Measurements from ENCODE around the gene MTFMT. TPM values are rescaled to one million over a fixed set of nuclear protein-coding genes. Genes with fewer than 3 reads are reported as not detected.

The MTFMT gene
- total and polyA plus RNA-seq, 2 of the 13 experiments (the other 11 are each of a cell fraction or from before 2014, with no cell fraction given), result 9.9 to 23.2 TPM

GRCh38 chr15:64990168-64990470 is 39.3 kb downstream of the MTFMT start:
- Histone ChIP-seq H3K4me1 (ENCODE audit: insufficient read depth, low read length) (peaks cover 49% of the 10 kb centered on the region), H3K4me2 (ENCODE audit: low read depth, low read length) (peak overlapping the region; percentile 94), H3K9me3 (ENCODE audit: low read length) (no peaks in the 10 kb centered on the region), H3K9ac (ENCODE audit: insufficient read depth, low read depth, low read length) (peak overlapping the region; percentile 65), H3K27me3 (ENCODE audit: control insufficient read depth in 1 of 2, insufficient read depth in 2 of 2, low read length in 2 of 2) (no peaks in the 10 kb centered on the region; a peak in 1 of 5 replicates), H3K27ac (ENCODE audit: extremely low read length, insufficient read depth, low read length) (peak overlapping the region; percentile 7), H3K4me3 (replicated peaks in 1 of 3; ENCODE audit: insufficient read depth in 1 of 3, low read depth in 2 of 3, low read length in 3 of 3) (peak overlapping the region; percentile 60 to 100 (median 65)), H2AFZ (ENCODE audit: low read length) (peak overlapping the region; percentile 80), H4K20me1 (ENCODE audit: insufficient read depth, low read length) (no peaks in the 10 kb centered on the region), H3K79me2 (ENCODE audit: insufficient read depth, low read length) (peaks cover 10% of the 10 kb centered on the region), H3K36me3 (replicated peaks in 1 of 2; ENCODE audit: control insufficient read depth in 1 of 2, insufficient read depth in 2 of 2, low read length in 2 of 2) (no peaks in the 10 kb centered on the region)
- in situ Hi-C loops (cut with HindIII; ENCODE audit: extremely low pct_ligation_motif_present, low pct_unique_long_range_greater_than_20kb), result no loop called here
- BruUV-seq (replicated peaks), result no TSS peak
- no peak for ATAC-seq
- intact Hi-C loops (cut with micrococcal nuclease; ENCODE audit: unreplicated experiment), result loop anchor here (5.0 kb wide), 1 partner anchor 62 kb away; no protein-coding TSS in a partner anchor
- CTCF ChIA-PET (ENCODE audit: low intra/inter-chr PET ratio, low total read pairs), result no interaction called here
- TF ChIP-seq POLR2AphosphoS2 (IDR thresholded peaks at IDR 0.05; ENCODE audit: low read depth, low read length) (no peak), ZNF543 (CRISPR knock-in tag; IDR thresholded peaks at IDR 0.05) (0 out of 2 replicates have a peak, but pooled peaks have one; percentile 4), ATF7 (IDR thresholded peaks at IDR 0.05) (no peak), ATF7 (CRISPR knock-in tag; IDR thresholded peaks at IDR 0.05) (no peak), ZNF570 (CRISPR knock-in tag; IDR thresholded peaks at IDR 0.05; ENCODE audit: borderline replicate concordance) (no peak), ZNF644 (CRISPR knock-in tag; IDR thresholded peaks at IDR 0.05; ENCODE audit: low read depth) (no peak)
- DNase-seq (ENCODE audit: low spot score), result no peak
- POLR2A ChIA-PET, result interaction anchor here (1.0 to 2.0 kb wide), 3 partner anchors 10 to 315 kb away, joined by 3 to 6 read pairs (median 3); partner anchors contain the start of genes CLPX and RNU5B-1
- 2% methylated on average over 9 of the region's 9 CpGs for WGBS (ENCODE audit: low lambda C conversion rate)
- no peak for FAIRE-seq

GRCh38 chr15:64989416-64990167 is 39.8 kb downstream of the MTFMT start, which contains the start of gene SPG21:
Gene SPG21 (minus strand): TSS chr15:64989914. CDS start chr15:64983569, 6,345 bp downstream.
- in situ Hi-C loops (cut with HindIII; ENCODE audit: extremely low pct_ligation_motif_present, low pct_unique_long_range_greater_than_20kb), result no loop called here
- H3K4me3 ChIP-seq (replicated peaks in 1 of 3; ENCODE audit: insufficient read depth in 1 of 3, low read depth in 2 of 3, low read length in 3 of 3), result peak within 1 kb of the TSS; percentile 60 to 100 (median 84)
- H4K20me1 ChIP-seq (ENCODE audit: insufficient read depth, low read length), result no peaks in the 10 kb centered on the region
- H3K79me2 ChIP-seq (ENCODE audit: insufficient read depth, low read length), result peaks cover 10% of the 10 kb centered on the region
- H3K9me3 ChIP-seq (ENCODE audit: low read length), result no peaks in the 10 kb centered on the region
- FAIRE-seq (no peak), ATAC-seq (peak; percentile 91), DNase-seq (ENCODE audit: low spot score) (peak; percentile 73)
- 0% methylated on average over 17 of the region's 75 CpGs for WGBS (ENCODE audit: low lambda C conversion rate)
- peaks cover 54% of the 10 kb centered on the region for H3K4me1 ChIP-seq (ENCODE audit: insufficient read depth, low read length)
- intact Hi-C loops (cut with micrococcal nuclease; ENCODE audit: unreplicated experiment), result loop anchor here (5.0 kb wide), 1 partner anchor 63 kb away; no protein-coding TSS in a partner anchor
- H3K9ac ChIP-seq (ENCODE audit: insufficient read depth, low read depth, low read length), result peak within 1 kb of the TSS; percentile 97
- BruUV-seq (replicated peaks), result no TSS peak
- H3K27me3 ChIP-seq (ENCODE audit: control insufficient read depth in 1 of 2, insufficient read depth in 2 of 2, low read length in 2 of 2), result no peaks in the 10 kb centered on the region; a peak in 1 of 5 replicates
- peak within 1 kb of the TSS; percentile 82 for H3K27ac ChIP-seq (ENCODE audit: extremely low read length, insufficient read depth, low read length)
- peak within 1 kb of the TSS; percentile 94 for H3K4me2 ChIP-seq (ENCODE audit: low read depth, low read length)
- H3K36me3 ChIP-seq (replicated peaks in 1 of 2; ENCODE audit: control insufficient read depth in 1 of 2, insufficient read depth in 2 of 2, low read length in 2 of 2), result no peaks in the 10 kb centered on the region
- CTCF ChIA-PET (ENCODE audit: low intra/inter-chr PET ratio, low total read pairs), result no interaction called here
- POLR2A ChIA-PET, result interaction anchor here (1.0 to 2.0 kb wide), 3 partner anchors 10 to 315 kb away, joined by 3 to 6 read pairs (median 3); partner anchors contain the start of genes CLPX and RNU5B-1
- H2AFZ ChIP-seq (ENCODE audit: low read length), result peak within 1 kb of the TSS; percentile 80
- no peak for TF ChIP-seq FOXP1 (IDR thresholded peaks at IDR 0.05)
- no peak for TF ChIP-seq FOXP1 (CRISPR knock-in tag; IDR thresholded peaks at IDR 0.05)
- TF ChIP-seq SP5 (CRISPR knock-in tag; IDR thresholded peaks at IDR 0.05; ENCODE audit: borderline replicate concordance, low read depth), result peak; percentile 68
- no peak for TF ChIP-seq ZNF781 (CRISPR knock-in tag; IDR thresholded peaks at IDR 0.05; ENCODE audit: borderline replicate concordance, not compliant biosample characterization)
- 0 out of 2 replicates have a peak, but pooled peaks have one; percentile 50 for TF ChIP-seq ZNF234 (CRISPR knock-in tag; conservative IDR thresholded peaks at IDR 0.05)
- peak; percentile 70; the same call in 1 of the 2 replicates for TF ChIP-seq THAP11 (CRISPR knock-in tag; IDR thresholded peaks at IDR 0.05)
- peak; percentile 89 for TF ChIP-seq RFX3 (CRISPR knock-in tag; IDR thresholded peaks at IDR 0.05)
- no peak for TF ChIP-seq NR2F1 (CRISPR knock-in tag; IDR thresholded peaks at IDR 0.05)
- no peak for TF ChIP-seq SUZ12 (IDR thresholded peaks at IDR 0.05; ENCODE audit: low read depth, low read length)
- TF ChIP-seq CENPT (CRISPR knock-in tag; IDR thresholded peaks at IDR 0.05; ENCODE audit: low read depth), result no peak
- TF ChIP-seq MAFK (conservative IDR thresholded peaks at IDR 0.05 in 1 of 2, IDR thresholded peaks at IDR 0.05 in 1 of 2; ENCODE audit: low read length in 2 of 2), result no peak
- peak; percentile 58 for TF ChIP-seq ZNF777 (CRISPR knock-in tag; IDR thresholded peaks at IDR 0.05)
- 0 out of 2 replicates have a peak, but pooled peaks have one; percentile 27 for TF ChIP-seq MXD3 (CRISPR knock-in tag; IDR thresholded peaks at IDR 0.05)
- TF ChIP-seq ZNF543 (CRISPR knock-in tag; IDR thresholded peaks at IDR 0.05), result peak; percentile 60
- TF ChIP-seq DNMT3B (CRISPR knock-in tag; conservative IDR thresholded peaks at IDR 0.05), result no peak
